ENCODE results near the gene CXXC4. TPM values are rescaled to one million over a fixed set of nuclear protein-coding genes. Genes with fewer than 3 reads are reported as not detected.

The CXXC4 gene
- total RNA-seq, 1 experiment from 2014 or later = not detected

GRCh38 chr4:104516884-104517283, 22.2 kb upstream of the CXXC4 start:
- no peaks in the 10 kb centered on the region for H3K36me3 Mint-ChIP-seq (ENCODE audit: insufficient read depth, unreplicated experiment)
- H3K4me1 Mint-ChIP-seq (ENCODE audit: insufficient read depth, unreplicated experiment) = no peaks in the 10 kb centered on the region
- BruUV-seq (replicated peaks) = no TSS peak
- H3K27ac Mint-ChIP-seq (ENCODE audit: low read depth, unreplicated experiment) = no peak overlapping the region
- TF ChIP-seq, protein P1, sequence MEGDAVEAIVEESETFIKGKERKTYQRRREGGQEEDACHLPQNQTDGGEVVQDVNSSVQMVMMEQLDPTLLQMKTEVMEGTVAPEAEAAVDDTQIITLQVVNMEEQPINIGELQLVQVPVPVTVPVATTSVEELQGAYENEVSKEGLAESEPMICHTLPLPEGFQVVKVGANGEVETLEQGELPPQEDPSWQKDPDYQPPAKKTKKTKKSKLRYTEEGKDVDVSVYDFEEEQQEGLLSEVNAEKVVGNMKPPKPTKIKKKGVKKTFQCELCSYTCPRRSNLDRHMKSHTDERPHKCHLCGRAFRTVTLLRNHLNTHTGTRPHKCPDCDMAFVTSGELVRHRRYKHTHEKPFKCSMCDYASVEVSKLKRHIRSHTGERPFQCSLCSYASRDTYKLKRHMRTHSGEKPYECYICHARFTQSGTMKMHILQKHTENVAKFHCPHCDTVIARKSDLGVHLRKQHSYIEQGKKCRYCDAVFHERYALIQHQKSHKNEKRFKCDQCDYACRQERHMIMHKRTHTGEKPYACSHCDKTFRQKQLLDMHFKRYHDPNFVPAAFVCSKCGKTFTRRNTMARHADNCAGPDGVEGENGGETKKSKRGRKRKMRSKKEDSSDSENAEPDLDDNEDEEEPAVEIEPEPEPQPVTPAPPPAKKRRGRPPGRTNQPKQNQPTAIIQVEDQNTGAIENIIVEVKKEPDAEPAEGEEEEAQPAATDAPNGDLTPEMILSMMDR (IDR thresholded peaks at IDR 0.05; ENCODE audit: unreplicated experiment) = no peak
- no peaks in the 10 kb centered on the region for H3K9me3 Mint-ChIP-seq (ENCODE audit: unreplicated experiment)
- no peak overlapping the region for H3K4me3 Mint-ChIP-seq (ENCODE audit: unreplicated experiment)
- ChIA-PET POLR2A (no interaction called here), CTCF (interaction anchor here (0.7 kb wide), 1 partner anchor 336 kb away, joined by 6 read pairs; no protein-coding TSS in a partner anchor)
- no peaks in the 10 kb centered on the region for H3K27me3 Mint-ChIP-seq (ENCODE audit: insufficient read depth, unreplicated experiment)
- no peak for DNase-seq (ENCODE audit: unreplicated experiment)
- intact Hi-C loops (cut with micrococcal nuclease) = no loop called here

DNA sequence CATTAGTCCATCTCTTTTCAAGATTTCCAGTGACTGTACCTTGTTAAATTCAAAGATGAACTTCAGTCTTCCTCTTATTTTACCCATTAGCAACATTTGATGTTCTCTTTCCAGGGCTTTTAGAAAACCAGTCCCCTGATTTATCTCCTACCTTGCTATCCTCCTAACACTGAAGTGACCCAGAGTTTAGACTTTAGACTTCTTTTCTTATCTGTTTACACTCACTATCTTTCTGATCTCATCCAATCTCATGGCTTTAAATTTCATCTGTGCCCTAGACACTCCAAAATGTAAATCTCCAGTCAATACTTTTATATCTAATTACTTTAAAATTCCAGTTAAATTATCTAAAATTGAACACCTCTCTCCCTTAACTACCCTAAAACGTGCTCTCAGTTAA, 13.5 kb upstream of the CXXC4 start:
- Mint-ChIP-seq H3K27ac (ENCODE audit: low read depth, unreplicated experiment) (no peak overlapping the region), H3K4me3 (ENCODE audit: unreplicated experiment) (no peak overlapping the region), H3K27me3 (ENCODE audit: insufficient read depth, unreplicated experiment) (no peaks in the 10 kb centered on the region), H3K36me3 (ENCODE audit: insufficient read depth, unreplicated experiment) (no peaks in the 10 kb centered on the region), H3K9me3 (ENCODE audit: unreplicated experiment) (no peaks in the 10 kb centered on the region), H3K4me1 (ENCODE audit: insufficient read depth, unreplicated experiment) (no peaks in the 10 kb centered on the region)
- BruUV-seq (replicated peaks) = no TSS peak
- CTCF ChIA-PET = interaction anchor here (0.7 kb wide), 1 partner anchor 143 kb away, joined by 3 read pairs; no protein-coding TSS in a partner anchor
- intact Hi-C loops (cut with micrococcal nuclease) = no loop called here
- TF ChIP-seq, protein P1 (IDR thresholded peaks at IDR 0.05; ENCODE audit: unreplicated experiment) = no peak
- POLR2A ChIA-PET = no interaction called here
- DNase-seq (ENCODE audit: unreplicated experiment) = no peak

DNA sequence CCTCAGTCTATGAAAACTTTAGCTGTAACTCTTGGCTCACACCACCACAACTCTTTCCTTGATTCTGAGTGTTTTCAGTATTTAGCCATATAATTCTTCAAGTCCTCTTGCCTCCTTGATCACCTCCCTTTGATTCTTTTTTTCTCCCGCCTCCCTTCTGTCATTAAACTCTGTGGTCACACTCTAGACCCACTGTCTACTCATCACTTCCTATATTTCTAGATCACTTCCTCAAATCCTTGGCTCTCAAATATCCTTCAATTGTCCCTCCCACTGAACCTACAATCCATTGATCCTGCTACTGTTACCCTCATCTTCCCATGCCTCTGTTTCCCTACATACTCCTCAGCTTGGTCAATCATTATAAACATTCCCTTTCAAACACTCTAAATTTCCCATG, 12.4 kb upstream of the CXXC4 start:
- H3K4me3 Mint-ChIP-seq (ENCODE audit: unreplicated experiment) = no peak overlapping the region
- H3K4me1 Mint-ChIP-seq (ENCODE audit: insufficient read depth, unreplicated experiment) = no peaks in the 10 kb centered on the region
- no peaks in the 10 kb centered on the region for H3K9me3 Mint-ChIP-seq (ENCODE audit: unreplicated experiment)
- DNase-seq (ENCODE audit: unreplicated experiment) = no peak
- TF ChIP-seq, protein P1 (IDR thresholded peaks at IDR 0.05; ENCODE audit: unreplicated experiment) = no peak
- no peaks in the 10 kb centered on the region for H3K36me3 Mint-ChIP-seq (ENCODE audit: insufficient read depth, unreplicated experiment)
- no peaks in the 10 kb centered on the region for H3K27me3 Mint-ChIP-seq (ENCODE audit: insufficient read depth, unreplicated experiment)
- ChIA-PET POLR2A (no interaction called here), CTCF (no interaction called here)
- no peak overlapping the region for H3K27ac Mint-ChIP-seq (ENCODE audit: low read depth, unreplicated experiment)
- BruUV-seq (replicated peaks) = no TSS peak
- intact Hi-C loops (cut with micrococcal nuclease) = no loop called here

- DNase-seq (ENCODE audit: unreplicated experiment) = no peak
- POLR2A ChIA-PET = no interaction called here
- Mint-ChIP-seq H3K4me3 (ENCODE audit: unreplicated experiment) (no peak overlapping the region), H3K27me3 (ENCODE audit: insufficient read depth, unreplicated experiment) (no peaks in the 10 kb centered on the region), H3K4me1 (ENCODE audit: insufficient read depth, unreplicated experiment) (no peaks in the 10 kb centered on the region), H3K9me3 (ENCODE audit: unreplicated experiment) (no peaks in the 10 kb centered on the region), H3K27ac (ENCODE audit: low read depth, unreplicated experiment) (no peak overlapping the region), H3K36me3 (ENCODE audit: insufficient read depth, unreplicated experiment) (no peaks in the 10 kb centered on the region)
- CTCF ChIA-PET = no interaction called here
- TF ChIP-seq, protein P1 (IDR thresholded peaks at IDR 0.05; ENCODE audit: unreplicated experiment) = no peak
- BruUV-seq (replicated peaks) = no TSS peak
- intact Hi-C loops (cut with micrococcal nuclease) = no loop called here
Observed at GRCh38 chr4:104504536-104504935, 9.8 kb upstream of the CXXC4 start.
